HG03095 (cell line): ENCODE measurements around the gene IPPK.
"Not testable (repeated sequence)": the region's sequence is repeated elsewhere in the genome, so short reads cannot be mapped to it uniquely, and the experiment has no call there.

Experiments used
- ATAC-seq: cut with Tn5 transposase; IDR thresholded peaks from one replicate; pipeline ENCODE4 v1.9.1; 2021; ENCODE audit warnings: moderate library complexity; ENCODE audit not compliant: unreplicated experiment

IPPK gene

DNA sequence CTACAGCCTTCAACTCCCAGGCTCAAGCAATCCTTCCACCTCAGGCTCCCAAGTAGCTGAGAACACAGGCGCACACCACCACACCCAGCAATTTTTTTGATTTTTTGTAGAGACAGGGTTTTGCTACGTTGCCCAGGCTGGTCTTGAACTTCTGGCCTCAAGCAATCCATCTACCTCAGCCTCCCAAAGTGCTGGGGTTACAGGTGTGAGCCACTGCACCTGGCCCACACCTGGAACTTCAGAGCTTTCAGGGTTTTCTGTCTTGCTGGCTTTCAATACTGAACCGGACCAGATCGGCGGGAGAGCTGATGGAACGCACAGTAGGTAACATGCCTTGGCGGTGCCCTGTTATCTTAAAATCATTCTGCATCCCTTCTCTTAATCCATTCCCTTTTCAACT, 30.8 kb downstream of the IPPK start:
- ATAC-seq, result no peak

DNA sequence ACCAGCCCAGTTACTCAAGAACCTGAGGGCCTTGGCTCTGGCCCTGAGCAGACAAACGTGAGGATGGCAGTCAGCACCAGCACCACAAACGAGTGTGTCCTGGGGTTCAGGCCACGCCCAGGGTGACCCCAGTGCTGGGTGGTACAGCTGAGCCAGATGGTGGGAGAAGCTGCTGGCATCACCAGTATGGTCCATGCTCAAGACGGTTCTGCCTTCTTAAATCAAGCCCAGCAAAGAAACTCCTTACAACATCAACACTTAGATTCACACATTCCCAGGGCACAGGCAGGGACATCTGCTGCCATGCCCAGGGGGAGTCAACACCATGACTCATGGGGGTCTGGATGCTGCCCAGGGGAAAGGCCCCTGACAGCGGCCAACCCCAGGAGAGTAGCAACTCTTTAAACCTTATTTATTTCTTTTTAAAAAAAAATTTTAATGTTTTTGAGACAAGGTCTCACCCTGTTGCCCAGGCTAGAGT, 31.3 kb downstream of the IPPK start:
- no peak for ATAC-seq

DNA sequence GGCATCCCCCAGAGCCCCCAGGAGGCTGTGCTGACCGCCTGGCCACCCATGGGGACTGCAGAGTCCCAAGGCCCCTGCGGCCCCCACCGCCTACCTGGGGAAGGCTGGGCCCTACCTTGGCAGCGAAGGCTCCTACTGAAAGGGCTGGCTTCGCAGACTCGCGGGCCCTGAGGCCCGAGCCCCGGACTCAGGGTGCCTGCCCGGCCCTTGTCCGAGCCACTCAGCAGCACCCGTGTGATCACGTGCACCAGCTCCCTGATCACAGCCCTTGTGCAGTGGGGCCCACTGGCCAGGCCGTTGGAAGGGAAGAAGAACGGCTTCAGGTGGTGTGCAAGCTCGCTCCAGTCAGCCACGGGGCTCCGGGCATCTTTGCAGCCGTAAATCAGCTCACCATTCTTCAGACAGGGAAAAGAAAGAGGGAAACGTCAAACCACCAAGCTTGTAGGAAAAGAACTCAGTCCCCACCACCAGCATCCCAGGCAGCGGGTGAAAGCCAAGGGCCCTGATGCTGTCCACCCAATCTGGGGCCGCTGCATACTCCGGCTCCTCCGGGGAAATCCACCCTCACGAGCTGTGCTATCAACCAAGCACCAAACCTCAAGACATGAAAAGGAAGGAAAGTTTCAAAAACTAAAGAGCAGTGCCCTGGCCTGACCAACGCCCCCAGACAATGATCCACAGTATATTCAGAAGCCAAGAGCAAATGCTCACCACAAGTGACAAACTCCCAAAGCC, 31.9 kb downstream of the IPPK start:
- no peak for ATAC-seq

DNA sequence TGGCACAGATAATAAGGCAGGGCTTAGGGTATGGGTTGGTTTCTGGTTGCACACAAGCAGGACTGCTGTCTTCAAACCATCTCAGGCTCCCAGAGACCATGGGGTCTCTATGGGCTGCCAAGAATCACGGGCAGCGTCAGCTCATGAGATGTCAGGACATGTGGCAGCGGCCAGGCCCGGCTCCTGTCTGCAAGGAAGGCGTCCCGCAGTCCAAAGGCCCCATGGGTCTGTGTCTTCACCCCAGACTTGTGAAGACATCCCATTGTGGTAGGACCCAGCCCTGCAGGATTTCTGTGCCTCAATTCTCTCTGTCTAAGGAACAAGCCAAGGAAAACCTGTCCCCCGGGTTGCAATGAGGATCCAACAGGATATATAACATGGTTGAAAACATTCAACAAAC, 32.6 kb downstream of the IPPK start:
- no peak for ATAC-seq

DNA sequence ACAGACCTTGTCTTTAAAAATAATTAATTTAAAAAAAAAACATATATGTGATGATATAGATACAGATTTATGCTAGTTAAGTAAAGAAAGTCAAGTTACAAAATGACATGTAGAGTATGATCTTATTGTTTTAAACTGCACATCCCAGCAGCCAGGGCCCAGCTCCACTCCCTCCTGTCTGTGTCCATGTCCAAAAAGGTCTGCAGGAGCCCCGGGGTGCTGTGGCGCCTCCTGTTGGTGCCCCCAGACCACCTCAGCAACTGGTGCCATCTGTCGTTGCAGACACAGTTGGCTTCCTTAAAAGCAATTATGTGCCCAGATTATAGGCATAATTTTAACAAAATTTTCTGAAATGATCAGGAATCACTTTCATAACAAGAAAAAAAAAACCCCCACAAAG, 33.3 kb downstream of the IPPK start:
- no peak for ATAC-seq

DNA sequence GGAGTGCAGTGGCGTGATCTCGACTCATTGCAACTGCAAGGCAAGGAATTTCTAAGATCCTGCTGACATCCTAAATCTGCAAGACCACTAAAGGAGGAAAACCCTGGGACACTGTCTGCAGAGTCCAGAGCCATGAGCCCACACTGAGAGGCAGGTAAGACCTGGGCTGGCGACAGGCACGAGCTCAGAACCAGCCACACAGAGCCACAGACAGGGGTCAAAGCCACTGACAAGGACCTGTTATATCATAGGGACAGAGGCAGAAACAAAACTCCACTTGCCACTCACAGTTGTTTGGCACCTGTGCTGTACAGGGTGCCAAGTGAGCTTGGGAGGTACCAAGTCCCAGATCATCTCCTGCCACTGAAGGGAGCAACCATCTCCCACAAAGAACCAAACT, 34.2 kb downstream of the IPPK start:
- ATAC-seq, result no peak

DNA sequence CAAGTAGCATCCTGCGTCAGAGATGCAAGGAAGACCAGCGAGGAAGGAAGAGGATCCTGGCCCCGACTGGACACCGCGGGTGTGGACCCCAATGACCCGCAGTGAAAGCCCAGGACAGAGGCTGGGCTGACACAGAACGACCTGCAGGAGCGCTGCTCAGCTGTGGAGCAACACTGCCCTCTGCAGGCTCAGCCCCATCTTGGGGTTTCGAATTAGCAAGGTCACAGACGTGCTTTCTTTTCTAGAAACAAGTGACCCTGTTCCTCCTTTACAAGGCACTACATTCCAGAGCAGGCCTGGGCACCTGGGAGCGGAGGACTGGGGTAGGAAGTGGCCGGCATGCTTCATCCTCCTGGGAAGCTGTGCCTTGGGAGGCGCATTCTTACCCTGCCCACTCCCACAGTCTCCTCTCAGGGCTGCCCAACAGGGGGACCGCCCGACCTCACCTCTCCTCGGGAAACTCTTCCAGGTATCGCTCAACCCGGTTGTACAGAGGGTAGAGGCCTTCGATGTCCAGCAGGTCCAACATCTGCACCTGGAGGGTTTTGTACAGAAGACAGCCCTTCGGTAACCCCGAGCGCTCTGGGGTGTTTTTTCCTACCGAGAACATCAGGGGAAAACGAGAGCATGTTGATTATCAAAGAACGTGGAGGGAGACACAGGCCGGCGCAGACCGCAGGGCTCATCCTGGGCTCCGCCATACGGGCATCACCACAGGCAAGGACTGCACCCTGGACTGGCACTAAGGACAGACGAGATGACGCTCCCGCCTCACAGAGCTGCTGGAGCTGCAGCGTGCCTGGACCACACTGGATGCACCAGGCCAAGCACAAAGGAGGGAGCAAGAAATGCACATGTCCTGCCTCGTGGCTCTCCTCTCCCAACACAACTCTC, 35.0 kb downstream of the IPPK start:
- peak; percentile 59 for ATAC-seq

DNA sequence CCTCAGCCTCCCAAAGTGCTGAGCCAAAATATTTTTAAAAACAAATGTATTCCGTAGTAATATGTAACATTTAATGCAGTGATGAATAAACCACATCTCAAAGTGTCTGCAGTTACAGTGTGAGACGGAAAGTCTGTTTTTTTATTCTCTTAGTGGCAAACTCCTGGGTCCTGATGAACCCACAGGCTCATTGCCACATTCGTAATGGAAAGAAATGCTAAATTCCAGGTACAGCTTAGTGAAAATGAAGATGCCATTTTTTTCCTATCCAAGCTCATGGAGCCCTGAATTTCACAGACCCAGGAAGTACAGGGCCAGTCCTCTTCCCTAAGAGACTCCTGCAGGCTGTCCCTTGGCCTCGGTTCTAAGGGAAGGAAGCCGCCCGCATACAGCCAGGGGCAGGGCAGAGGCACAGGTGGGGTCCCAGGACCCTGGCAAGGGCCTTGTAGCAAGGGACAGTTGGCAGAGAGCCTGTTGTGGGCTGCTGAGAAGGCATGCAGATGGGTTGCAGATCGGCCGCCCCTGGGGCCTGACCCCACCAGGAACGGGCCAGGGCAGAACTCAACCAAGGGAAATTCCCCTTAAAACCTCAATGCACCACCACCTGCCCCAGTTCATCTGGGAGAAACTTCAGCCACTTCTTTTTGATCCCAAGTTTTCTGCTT, 36.2 kb downstream of the IPPK start:
- ATAC-seq, result no peak

DNA sequence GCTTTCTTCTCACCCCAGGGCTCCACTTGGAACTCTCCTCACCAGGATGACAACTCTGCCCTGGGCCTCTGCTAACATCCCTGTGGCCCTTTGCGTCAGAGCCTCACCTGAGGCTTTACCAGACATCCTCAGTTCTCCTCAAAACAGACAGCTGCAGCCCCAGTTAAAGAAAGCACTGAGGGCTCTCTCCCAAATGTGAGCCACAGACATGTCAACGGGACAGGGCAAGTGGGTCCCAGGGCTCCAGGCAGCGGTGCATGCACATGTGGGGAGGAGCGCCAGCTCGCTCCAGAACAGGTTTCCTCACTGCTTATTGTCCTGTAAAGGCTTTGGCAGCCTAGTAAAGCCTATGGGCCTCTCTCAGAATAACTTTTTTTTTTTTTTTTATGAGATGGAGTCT, 37.3 kb downstream of the IPPK start:
- no peak for ATAC-seq

DNA sequence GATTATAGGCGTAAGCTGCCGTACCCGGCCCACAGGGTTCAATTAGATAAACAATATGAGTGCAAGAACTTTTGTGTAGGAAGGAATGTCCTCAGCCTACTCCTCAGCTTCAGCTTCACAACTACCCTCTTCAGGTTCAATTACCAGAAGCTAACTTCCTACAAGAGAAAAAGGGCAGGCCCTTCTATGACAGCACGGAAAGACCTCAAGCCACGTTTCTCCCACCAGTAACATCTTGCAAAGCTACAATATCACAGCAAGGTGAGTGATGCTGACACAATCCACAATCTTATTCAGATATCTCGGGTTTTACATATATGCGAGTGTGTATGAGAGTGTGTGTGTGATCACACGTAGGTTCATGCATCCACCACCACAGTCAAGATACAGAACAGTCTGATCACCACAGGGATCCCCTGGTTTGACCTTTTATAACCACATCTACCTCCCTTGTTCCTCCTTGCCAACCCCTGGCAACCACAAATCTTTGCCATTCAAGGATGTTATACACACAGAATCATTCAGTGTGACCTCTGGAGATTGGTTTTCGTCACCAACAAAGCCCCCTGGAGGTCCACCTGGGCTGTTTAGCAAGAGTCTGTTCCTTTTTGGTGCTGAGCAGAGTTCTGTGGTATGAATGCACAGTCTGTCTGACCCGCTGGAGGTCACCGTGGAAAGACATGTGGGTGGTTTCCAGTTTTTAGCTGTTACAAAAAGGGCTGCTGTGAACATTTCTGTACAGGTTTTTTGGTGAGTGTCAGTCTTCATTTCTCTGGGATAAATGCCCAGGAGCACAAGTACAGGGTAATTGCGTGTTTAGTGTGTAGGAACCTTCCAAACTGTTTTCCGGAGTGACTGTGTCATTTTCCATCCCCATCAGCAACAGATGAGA, 38.2 kb downstream of the IPPK start:
- no peak for ATAC-seq

DNA sequence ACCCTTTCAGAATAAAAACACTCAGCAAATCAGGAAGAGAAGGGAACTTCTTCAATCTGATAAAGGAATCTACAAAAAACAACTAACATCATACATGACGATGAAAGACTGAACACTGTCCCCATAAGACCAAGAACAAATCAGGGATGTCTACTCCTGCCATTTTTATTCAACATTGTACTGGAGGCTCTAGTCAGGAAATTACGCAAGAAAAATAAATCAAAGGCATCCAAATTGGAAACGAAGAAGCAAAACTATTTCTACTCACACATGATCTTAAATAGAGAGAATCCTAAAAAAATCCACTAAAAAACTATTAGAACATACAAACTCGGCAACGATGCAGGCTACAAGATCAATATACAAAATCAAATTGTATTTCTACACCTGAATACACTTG, 42.3 kb downstream of the IPPK start:
- no peak for ATAC-seq

DNA sequence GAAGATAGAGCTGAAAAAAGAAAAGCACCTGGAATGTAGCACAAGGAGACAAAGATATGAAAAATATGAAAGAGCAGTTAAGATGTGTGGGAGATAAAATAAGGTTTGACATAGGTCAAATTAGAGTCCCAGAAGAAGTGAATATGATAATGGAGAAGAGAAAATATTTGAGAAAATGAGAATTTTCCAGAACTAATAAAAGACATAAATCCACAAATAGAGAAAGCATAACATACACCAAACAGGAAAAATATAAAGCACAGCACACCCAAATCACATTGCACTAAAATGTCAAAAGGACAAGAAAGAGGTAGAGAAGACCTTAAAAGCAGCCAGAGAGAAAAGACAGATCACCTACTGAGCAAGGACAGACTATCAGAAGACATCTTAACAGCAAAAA, 43.4 kb downstream of the IPPK start:
- ATAC-seq, result no peak

DNA sequence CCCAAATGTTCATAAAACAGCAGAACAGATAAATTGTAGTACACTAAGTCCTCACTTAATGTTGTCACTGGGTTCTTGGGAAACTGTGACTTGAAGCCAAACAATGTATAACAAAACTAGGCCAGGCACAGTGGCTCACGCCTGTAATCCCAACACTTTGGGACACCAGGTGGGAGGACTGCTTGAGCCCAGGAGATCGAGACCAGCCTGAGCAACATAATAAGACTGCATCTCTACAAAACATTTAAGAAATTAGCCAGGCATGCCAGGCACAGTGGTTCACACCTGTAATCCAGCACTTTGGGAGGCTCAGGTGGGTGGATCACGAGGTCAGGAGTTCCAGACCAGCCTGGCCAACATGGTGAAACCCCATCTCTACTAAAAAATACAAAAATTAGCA, 46.0 kb downstream of the IPPK start:
- ATAC-seq, result not testable (repeated sequence)

DNA sequence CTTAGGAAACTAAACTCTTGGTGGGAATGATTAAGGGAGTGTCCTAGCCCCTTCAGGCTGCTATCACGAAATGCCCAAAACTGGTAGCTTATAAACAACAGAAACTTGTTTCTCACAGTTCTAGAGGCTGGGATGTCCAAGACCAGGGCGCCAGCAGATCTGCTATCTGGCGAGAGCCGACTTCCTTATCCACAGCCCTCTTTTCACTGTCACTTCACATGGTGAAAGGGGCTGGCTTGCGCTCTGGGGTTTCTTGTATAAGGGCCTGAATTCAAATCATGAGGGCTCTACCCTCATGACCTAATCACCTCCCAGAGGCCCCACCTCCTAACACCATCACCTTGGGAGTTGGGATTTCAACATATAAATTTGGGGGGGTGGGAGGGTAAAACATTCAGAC, 49.1 kb downstream of the IPPK start:
- no peak for ATAC-seq

DNA sequence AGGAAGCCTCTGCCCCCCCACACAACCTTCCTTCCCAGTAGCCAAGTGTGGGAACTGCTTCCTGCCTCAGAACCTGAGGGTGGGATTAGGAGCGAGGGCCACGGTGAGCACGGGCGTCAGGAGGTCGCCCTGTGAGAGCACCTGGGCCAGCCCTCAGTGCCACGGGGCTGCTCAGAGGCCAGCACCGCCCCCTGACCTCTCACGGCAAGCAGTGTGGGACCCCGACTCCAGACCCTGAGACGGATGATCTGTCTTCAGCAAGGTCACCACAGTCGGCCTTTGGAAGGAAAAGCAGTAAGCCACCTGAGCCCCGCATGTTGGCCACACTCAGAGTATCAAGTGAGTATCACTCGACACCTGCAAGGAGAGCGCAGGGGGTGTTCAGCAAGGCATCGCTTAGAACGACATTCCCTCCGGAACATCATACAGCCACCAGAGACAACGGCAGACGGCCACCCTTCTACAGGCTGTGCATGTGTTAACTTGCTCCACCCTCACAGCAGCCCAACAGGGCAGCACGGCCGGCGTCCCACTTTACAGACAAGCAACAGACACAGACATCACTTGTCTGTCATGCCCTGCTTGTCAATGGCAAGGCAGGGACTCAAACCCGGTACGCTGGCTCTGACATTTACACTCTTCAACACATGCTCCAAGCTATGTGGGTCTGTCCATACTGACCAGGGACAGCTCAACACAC, 50.2 kb downstream of the IPPK start:
- ATAC-seq, result no peak

DNA sequence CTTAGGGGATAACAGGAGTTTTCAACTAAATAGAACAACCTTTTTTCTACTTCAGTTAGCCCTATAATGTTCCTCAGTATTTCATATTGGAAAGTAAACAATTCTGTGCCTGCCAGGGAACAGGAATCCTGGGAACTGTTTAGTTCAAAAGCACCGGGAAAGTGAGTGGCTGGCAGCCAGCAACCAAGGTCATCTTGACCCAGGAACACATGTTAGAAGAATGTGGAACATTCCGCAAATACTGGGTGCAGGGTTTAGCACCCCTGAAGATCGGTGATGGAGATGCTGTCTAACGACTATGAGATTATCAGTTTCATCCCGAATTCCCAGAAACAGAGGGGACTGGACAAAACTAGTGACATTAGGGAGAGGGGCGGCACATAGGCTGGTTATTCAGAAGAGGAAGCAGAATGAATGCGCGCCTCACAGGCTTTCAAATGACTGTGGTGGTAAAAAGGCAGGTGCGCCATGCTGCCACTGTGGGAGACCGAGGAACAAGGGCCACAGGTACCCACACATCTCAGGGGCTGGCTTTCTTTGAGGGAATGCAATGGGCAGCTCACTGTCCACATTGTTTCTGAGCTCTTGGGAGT, 51.2 kb downstream of the IPPK start:
- ATAC-seq, result no peak

DNA sequence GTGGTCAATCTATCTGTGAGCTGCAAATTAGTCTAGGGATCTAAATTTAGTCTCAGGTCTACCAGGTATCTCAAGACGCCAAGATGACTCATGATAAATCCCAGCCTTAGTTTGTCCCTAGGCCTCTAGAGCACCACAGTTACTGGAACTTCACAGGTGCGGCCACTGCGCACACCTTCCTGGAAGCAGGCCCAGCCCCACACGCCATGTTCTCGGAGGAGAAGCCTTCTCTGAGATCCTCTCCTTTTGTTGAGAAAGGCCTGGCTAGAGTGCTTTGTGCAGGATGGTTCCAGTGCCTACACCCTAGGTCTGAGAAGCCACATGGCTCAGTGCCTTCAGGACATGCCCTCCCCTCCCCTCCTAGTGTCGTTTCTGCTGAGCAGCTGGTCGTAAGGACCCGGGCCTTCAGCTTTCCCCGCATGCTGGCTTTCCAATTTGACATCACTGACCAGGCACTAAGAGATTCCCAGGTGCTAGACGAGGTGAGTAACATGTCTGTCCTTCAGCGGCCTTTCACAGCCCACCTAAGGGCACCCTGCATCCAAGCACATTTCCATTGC, 51.9 kb downstream of the IPPK start:
- ATAC-seq, result no peak

DNA sequence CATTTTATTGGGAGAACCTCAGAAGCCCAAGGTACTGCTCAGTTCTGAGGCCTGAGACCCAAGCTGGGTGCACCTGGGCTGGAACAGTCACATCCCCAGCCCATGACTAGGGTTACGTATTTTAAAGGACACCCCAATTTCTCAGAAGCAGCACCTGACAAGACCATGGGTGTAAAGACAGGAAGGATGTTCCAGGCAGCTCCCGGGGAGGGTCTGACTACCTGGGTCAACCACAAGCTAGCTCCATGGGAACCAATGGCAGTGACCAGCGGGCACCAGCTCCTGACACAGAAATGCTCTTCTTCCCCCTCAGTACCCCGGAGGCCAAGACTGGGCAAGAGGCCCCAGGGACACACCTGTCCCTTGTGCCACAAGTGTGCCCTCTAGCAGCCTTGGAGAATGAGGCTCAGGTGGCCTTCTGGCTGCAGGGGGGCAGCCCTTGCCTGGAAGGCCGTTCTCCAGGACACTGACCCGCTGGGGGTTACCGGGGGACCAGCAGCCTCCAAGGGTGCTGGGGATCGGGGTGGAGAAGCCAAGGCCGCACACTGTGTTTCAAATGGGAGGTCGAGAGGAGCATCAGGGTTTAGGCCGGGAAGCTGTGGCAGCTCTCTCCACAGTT, 52.6 kb downstream of the IPPK start:
- ATAC-seq, result no peak

DNA sequence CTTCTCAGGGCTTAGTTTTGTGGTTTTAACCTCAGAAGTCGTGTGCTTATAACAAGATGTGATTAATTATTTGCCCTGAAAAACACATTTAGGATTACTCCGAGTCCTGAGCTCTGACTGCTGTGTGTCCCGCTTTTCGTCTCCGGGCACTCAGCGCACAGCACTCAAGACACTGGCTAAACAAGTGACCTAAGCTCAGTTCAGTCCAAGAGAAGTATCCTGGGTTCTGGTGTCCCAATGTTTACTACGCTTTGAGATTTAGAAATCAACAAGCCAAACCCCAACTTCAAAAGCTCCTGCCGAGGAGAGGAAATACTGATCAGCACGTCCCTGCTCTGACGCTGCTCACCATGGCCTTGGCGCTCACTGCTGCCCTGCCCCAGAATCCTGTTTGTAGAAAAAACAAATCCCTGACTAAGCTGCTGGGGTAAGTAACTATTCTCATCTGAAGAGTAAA, 53.2 kb downstream of the IPPK start:
- no peak for ATAC-seq
